ENCODE measurements around the gene TPRN.

DNA sequence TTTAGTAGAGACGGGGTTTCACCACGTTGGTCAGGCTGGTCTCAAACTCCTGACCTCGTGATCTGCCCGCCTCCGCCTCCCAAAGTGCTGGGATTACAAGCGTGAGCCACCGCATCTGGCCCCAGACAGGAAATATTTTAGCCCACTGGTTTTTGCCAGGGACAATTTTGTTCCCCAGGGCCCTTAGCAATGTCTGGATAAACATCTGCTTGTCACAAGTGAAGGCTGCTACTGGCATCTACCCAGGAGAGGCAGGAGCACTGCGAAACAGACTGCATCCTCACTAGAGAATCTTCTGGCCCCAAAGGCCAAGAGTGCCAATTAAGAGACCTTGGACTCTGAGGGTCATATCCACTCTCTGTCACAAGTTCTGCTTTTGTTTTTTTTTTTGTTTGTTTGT is 2.4 kb upstream of the TPRN start:
- TF ChIP-seq, protein P1, sequence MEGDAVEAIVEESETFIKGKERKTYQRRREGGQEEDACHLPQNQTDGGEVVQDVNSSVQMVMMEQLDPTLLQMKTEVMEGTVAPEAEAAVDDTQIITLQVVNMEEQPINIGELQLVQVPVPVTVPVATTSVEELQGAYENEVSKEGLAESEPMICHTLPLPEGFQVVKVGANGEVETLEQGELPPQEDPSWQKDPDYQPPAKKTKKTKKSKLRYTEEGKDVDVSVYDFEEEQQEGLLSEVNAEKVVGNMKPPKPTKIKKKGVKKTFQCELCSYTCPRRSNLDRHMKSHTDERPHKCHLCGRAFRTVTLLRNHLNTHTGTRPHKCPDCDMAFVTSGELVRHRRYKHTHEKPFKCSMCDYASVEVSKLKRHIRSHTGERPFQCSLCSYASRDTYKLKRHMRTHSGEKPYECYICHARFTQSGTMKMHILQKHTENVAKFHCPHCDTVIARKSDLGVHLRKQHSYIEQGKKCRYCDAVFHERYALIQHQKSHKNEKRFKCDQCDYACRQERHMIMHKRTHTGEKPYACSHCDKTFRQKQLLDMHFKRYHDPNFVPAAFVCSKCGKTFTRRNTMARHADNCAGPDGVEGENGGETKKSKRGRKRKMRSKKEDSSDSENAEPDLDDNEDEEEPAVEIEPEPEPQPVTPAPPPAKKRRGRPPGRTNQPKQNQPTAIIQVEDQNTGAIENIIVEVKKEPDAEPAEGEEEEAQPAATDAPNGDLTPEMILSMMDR (conservative IDR thresholded peaks at IDR 0.05; ENCODE audit: low read depth, low read length), result no peak
- TF ChIP-seq EZH2 (IDR thresholded peaks at IDR 0.05; ENCODE audit: borderline replicate concordance, low read depth, low read length, poor library complexity, severe bottlenecking), result no peak
